GM23248 (cell line): ENCODE measurements around the gene TMEM59L.

Experiments used
- EZH2 ChIP-seq: fragments of 200-600 bp; sonication (generic); IDR thresholded peaks from 2 replicates; pipeline ENCODE4 v1.6.1; 2018; ENCODE audit warnings: antibody characterized with exemption, mild to moderate bottlenecking; ENCODE audit not compliant: insufficient read depth, poor library complexity, severe bottlenecking
- EZH2phosphoT487 ChIP-seq: fragments of 200-600 bp; sonication (generic); IDR thresholded peaks from 2 replicates; pipeline ENCODE4 v1.6.1; 2018; ENCODE audit warnings: antibody characterized with exemption, moderate library complexity, mild to moderate bottlenecking, low read depth; ENCODE audit not compliant: insufficient read depth

DNA sequence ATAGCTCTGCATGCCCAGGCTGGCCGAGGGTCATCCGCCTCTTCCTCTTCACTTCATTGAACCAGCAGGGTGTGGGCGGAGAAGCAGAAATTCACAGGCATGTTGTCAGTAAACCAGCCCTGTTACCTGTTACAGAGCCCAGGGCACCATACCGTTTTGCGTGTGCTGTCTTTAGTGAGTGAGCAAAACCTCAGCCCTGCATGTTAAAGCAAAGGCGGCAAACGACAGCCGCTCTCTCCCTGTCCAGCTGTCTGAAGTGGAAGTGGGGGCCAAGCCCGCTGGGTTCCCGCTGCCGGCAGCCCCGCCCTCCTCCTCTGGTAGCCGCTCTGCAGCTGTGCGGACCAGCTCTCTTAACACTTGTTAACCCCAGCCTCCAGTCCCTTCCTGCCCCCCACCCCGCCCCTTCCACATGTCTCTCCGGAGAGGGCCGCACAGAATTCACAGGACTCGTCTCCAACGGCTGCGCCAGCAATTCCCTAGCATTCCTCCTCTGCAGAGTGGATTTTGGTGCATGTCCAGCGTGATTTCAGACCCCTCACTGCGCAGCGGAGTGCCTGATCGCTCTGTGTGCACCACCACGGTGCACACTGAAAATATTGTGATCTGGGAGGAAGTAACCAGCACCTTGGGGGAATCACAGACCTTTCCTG lies 36.8 kb downstream of the TMEM59L start:
- no peak for TF ChIP-seq EZH2
- TF ChIP-seq EZH2phosphoT487 = no peak
